HepG2 (cell line): ENCODE data around the gene PSMB2. TPM values are rescaled to one million over a fixed set of nuclear protein-coding genes. Genes with fewer than 3 reads are reported as not detected.

Experiments used
- BCL6 ChIP-seq: IDR thresholded peaks from 2 replicates; pipeline ENCODE4 v1.6.1; 2016; ENCODE audit warnings: missing genetic modification reagents, missing compliant biosample characterization
- CHD4 ChIP-seq: fragments of 200-600 bp; sonication (generic); IDR thresholded peaks from 2 replicates; pipeline ENCODE4 v1.7.0; 2017; ENCODE audit warnings: mild to moderate bottlenecking, low read length, borderline replicate concordance
- CTCF ChIP-seq: sonication (generic); formaldehyde crosslinking; IDR thresholded peaks from 2 replicates; pipeline ENCODE4 v1.5.0; 2020; ENCODE audit warnings: mild to moderate bottlenecking, missing genetic modification reagents, moderate library complexity
- HNF4A ChIP-seq: sonication (generic); formaldehyde crosslinking; IDR thresholded peaks from 2 replicates; pipeline ENCODE4 v1.4.0; 2020; ENCODE audit warnings: missing genetic modification reagents
- KDM5B ChIP-seq: sonication (generic); formaldehyde crosslinking; IDR thresholded peaks from 2 replicates; pipeline ENCODE4 v1.4.0; 2020; ENCODE audit warnings: missing genetic modification reagents, mild to moderate bottlenecking, borderline replicate concordance
- MXI1 ChIP-seq: IDR thresholded peaks from 3 replicates; pipeline ENCODE4 v1.6.1; 2012; ENCODE audit warnings: low read depth, low read length, inconsistent platforms, borderline replicate concordance
- NCOA2 ChIP-seq: sonication (generic); formaldehyde crosslinking; IDR thresholded peaks from 2 replicates; pipeline ENCODE4 v1.8.0; 2022; ENCODE audit warnings: inconsistent platforms
- PBX3 ChIP-seq: sonication (generic); formaldehyde crosslinking; IDR thresholded peaks from 2 replicates; pipeline ENCODE4 v1.8.1; 2023; ENCODE audit warnings: missing genetic modification reagents, inconsistent platforms, borderline replicate concordance
- PITX1 ChIP-seq: sonication (generic); formaldehyde crosslinking; IDR thresholded peaks from 2 replicates; pipeline ENCODE4 v1.5.1; 2020; ENCODE audit warnings: mild to moderate bottlenecking, missing genetic modification reagents
- SOX13 ChIP-seq, 3 experiments: fragments of 450-650 bp in 1 of 3; sonication (generic) in 1 of 3; formaldehyde crosslinking in 1 of 3; IDR thresholded peaks in 2 of 3; conservative IDR thresholded peaks in 1 of 3; 2 replicates each; pipeline versions ENCODE4 v1.5.0 to v1.6.1; 2016 to 2020; ENCODE audit warnings: antibody characterized with exemption in 1 of 3, mild to moderate bottlenecking in 1 of 3, missing compliant biosample characterization in 1 of 3, missing genetic modification reagents in 1 of 3, moderate library complexity in 1 of 3
- THAP9 ChIP-seq: sonication (generic); formaldehyde crosslinking; IDR thresholded peaks from 2 replicates; pipeline ENCODE4; 2020; ENCODE audit warnings: missing genetic modification reagents, mild to moderate bottlenecking, borderline replicate concordance
- ZBED4 ChIP-seq: sonication (generic); formaldehyde crosslinking; IDR thresholded peaks from 2 replicates; pipeline ENCODE4 v1.4.0; 2020; ENCODE audit warnings: missing genetic modification reagents, borderline replicate concordance
- ZBTB7B ChIP-seq: sonication (generic); formaldehyde crosslinking; IDR thresholded peaks from 2 replicates; pipeline ENCODE4 v1.4.0; 2020; ENCODE audit warnings: missing genetic modification reagents
- ZFP36 ChIP-seq: fragments of 150-350 bp; IDR thresholded peaks from 2 replicates; pipeline ENCODE4 v1.6.1; 2018; ENCODE audit warnings: borderline replicate concordance, low read length, low read depth; ENCODE audit not compliant: partially characterized antibody
- ZFP82 ChIP-seq: sonication (generic); formaldehyde crosslinking; IDR thresholded peaks from 2 replicates; pipeline ENCODE4 v1.5.1; 2020; ENCODE audit warnings: mild to moderate bottlenecking, missing genetic modification reagents, borderline replicate concordance
- ZFX ChIP-seq: sonication (generic); formaldehyde crosslinking; IDR thresholded peaks from 2 replicates; pipeline ENCODE4 v1.4.0; 2020; ENCODE audit warnings: mild to moderate bottlenecking, low read depth, missing genetic modification reagents, moderate library complexity
- ZIK1 ChIP-seq: sonication (generic); formaldehyde crosslinking; IDR thresholded peaks from 2 replicates; pipeline ENCODE4 v1.5.0; 2020; ENCODE audit warnings: mild to moderate bottlenecking, low read depth, missing genetic modification reagents, borderline replicate concordance
- ZNF652 ChIP-seq: IDR thresholded peaks from 2 replicates; pipeline ENCODE4 v1.6.1; 2016; ENCODE audit warnings: low read depth, borderline replicate concordance
- polyA plus RNA-seq, 8 experiments: library from polyadenylated mRNA; depleted of rRNA in 3 of 8; stranded (reverse) in 7 of 8; unstranded in 1 of 8; fragments of >200 nt; fragmentation: Illumina TruSeq in 4 of 8; extraction: Trizol in 4 of 8; gene quantifications; 2 replicates each; pipeline versions ENCODE4 v1.2.1 to v1.2.3, GENCODE V29; 2011 to 2016; ENCODE audit warnings: low read depth in 4 of 8, missing spikeins in 1 of 8, mixed read lengths in 1 of 8; ENCODE audit not compliant: insufficient read depth in 1 of 8
- total RNA-seq, 5 experiments: library from RNA; depleted of rRNA; stranded (reverse); fragments of >200 nt; fragmentation: Illumina TruSeq; extraction: Trizol; gene quantifications; 2 replicates each; pipeline ENCODE4 v1.2.3, GENCODE V29; 2016; ENCODE audit warnings: low read depth in 1 of 5

The PSMB2 gene
- total and polyA plus RNA-seq, 2 of the 13 experiments (the other 11 are each of a cell fraction or from before 2014, with no cell fraction given), result 60.6 to 62.2 TPM

DNA sequence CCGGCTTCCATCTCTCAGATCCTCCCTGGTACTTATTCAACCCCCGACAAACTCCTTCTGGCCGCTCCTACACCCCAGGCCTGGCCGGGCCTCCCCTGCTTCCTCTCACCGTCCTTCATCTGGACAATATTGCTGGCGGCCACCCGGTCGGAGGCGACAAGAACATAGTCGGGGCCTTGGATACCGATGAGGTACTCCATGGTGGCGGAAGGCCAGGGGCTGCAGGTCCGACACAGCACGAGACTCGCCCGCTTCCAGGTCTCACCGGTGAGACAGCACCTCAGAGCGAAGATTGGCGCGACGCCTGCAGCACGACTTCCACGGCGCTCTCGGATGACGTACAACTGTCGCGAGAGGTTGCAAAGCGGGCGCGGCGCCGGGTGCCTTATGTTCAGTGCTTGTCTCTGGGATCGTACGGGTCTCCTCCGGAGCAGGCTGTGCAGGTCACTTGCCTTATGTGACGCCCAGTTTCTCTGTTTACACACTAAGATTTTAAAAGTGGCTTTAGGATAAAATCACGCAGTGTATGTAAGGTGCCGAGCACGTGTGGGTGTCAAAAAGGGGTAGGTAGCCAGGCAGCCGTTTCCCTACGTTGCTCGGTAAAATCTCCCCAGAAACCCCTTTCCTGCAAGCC is at the start of gene PSMB2 (continued):
- TF ChIP-seq PITX1 (CRISPR knock-in tag) (peak; percentile 57; the same call in 1 of the 2 replicates), PBX3 (CRISPR knock-in tag) (no peak), SOX13 (IDR thresholded peaks at IDR 0.05) (peak; percentile 18; the same call in 1 of the 2 replicates), SOX13 (CRISPR knock-in tag; conservative IDR thresholded peaks at IDR 0.05 in 1 of 2, IDR thresholded peaks at IDR 0.05 in 1 of 2) (peak in 1 of 2 experiments; percentile 53; a peak in 1 of 4 replicates), ZBED4 (CRISPR knock-in tag) (no peak), BCL6 (CRISPR knock-in tag) (peak; percentile 43; the same call in 1 of the 2 replicates), CTCF (CRISPR knock-in tag) (peak; percentile 17; the same call in 1 of the 2 replicates), ZBTB7B (CRISPR knock-in tag) (no peak), ZIK1 (CRISPR knock-in tag) (no peak), THAP9 (CRISPR knock-in tag) (peak; percentile 64; the same call in 1 of the 2 replicates), ZNF652 (no peak), CHD4 (no peak), ZFP36 (no peak), MXI1 (peak; percentile 95), ZFX (CRISPR knock-in tag) (peak; percentile 97), HNF4A (CRISPR knock-in tag) (0 out of 2 replicates have a peak, but pooled peaks have one; percentile 23), NCOA2 (CRISPR knock-in tag) (no peak), ZFP82 (CRISPR knock-in tag) (no peak), KDM5B (CRISPR knock-in tag) (peak; percentile 85)
